Stimulated activated CD8-positive, alpha-beta memory T cell treated with anti-CD3 and anti-CD28 coated beads, Interleukin-12 subunit alpha, Interleukin-12 subunit beta, amount 100 ng/mL, for 1 hour (primary cell): Measurements from ENCODE around the gene CABYR.

Experiments used
- DNase-seq: peaks from one replicate; pipeline ENCODE4 v3.0.0-alpha.2; 2020; ENCODE audit warnings: low read depth

The CABYR gene

GRCh38 chr18:24189664-24190346, 50.9 kb downstream of the CABYR start:
- no peak for DNase-seq

- no peak for DNase-seq
These were observed 51.7 kb downstream of the CABYR start for GRCh38 chr18:24190590-24190989.

GRCh38 chr18:24195296-24196053, 56.6 kb downstream of the CABYR start:
- DNase-seq, result no peak

- no peak for DNase-seq
These were observed 57.9 kb downstream of the CABYR start for GRCh38 chr18:24196764-24197163.

- no peak for DNase-seq
These were observed 58.5 kb downstream of the CABYR start for GRCh38 chr18:24197412-24197811.

- no peak for DNase-seq
These were observed 59.6 kb downstream of the CABYR start for GRCh38 chr18:24198461-24198860.

- no peak for DNase-seq
These were observed 60.6 kb downstream of the CABYR start for GRCh38 chr18:24199372-24199962.

- no peak for DNase-seq
These were observed 61.8 kb downstream of the CABYR start for GRCh38 chr18:24200494-24201290.

GRCh38 chr18:24201699-24202687, 63.1 kb downstream of the CABYR start:
- DNase-seq, result no peak

- no peak for DNase-seq
These were observed 66.0 kb downstream of the CABYR start for GRCh38 chr18:24204904-24205303.

- DNase-seq, result no peak
These were observed 69.6 kb downstream of the CABYR start for GRCh38 chr18:24208270-24209035.

- DNase-seq, result no peak
These were observed 70.7 kb downstream of the CABYR start for GRCh38 chr18:24209558-24209957.
